Coronary artery (tissue), 2 donors: ENCODE measurements around the gene DOCK3.
"Not testable (repeated sequence)": the region's sequence is repeated elsewhere in the genome, so short reads cannot be mapped to it uniquely, and the experiment has no call there.

Experiments
- DNase-seq: peaks from one replicate; pipeline ENCODE4 v3.0.0-alpha.2; 2017; ENCODE audit warnings: low spot score
- H3K27ac ChIP-seq, 2 donors: fragments of 200-600 bp; sonication (generic); one replicate each; pipeline ENCODE4 v1.5.1; 2016 to 2019
- H3K4me3 ChIP-seq: fragments of 200-600 bp; sonication (generic); 2 replicates; pipeline ENCODE4 v1.5.1; 2016; ENCODE audit warnings: mild to moderate bottlenecking, moderate library complexity
- TF ChIP-seq, protein P1 (sequence below): fragments of 200-600 bp; sonication (generic); IDR thresholded peaks from one replicate; pipeline ENCODE4 v1.5.1; 2019; ENCODE audit warnings: antibody characterized with exemption

The DOCK3 gene

DNA sequence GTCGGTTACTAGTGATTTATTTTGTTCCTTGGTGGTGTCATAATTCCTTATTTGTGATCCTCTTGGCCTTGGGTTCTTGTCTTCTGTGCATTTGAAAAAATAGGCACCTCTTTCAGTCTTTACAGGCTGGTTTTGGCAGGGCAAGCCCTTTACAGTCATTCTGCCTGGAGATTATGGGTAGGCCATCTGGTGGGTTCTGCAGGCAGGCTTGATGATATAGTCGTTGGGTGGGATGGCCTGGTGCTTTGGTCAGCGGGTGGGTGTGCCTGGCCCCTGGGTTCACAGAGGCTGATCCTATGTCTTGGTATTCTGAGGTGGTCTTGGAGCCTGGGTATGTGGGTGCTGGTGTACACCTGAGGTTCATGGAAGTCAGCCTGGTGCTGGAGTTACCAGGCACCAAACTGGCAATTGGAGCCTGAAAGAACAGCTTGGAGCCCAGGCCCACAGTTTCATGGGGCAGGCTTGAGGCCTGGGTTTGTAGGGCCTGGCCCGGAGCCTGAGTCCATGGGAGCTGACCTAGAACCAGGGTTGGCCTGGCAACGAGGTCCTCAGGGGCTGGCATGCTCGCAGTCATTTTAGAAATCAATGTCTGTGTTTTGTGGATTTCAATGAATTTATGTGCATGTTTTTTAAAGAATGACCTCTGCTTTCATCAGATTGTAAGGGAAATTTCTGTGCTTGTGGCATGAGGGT lies 63.3 kb downstream of the DOCK3 start:
- TF ChIP-seq, protein P1, sequence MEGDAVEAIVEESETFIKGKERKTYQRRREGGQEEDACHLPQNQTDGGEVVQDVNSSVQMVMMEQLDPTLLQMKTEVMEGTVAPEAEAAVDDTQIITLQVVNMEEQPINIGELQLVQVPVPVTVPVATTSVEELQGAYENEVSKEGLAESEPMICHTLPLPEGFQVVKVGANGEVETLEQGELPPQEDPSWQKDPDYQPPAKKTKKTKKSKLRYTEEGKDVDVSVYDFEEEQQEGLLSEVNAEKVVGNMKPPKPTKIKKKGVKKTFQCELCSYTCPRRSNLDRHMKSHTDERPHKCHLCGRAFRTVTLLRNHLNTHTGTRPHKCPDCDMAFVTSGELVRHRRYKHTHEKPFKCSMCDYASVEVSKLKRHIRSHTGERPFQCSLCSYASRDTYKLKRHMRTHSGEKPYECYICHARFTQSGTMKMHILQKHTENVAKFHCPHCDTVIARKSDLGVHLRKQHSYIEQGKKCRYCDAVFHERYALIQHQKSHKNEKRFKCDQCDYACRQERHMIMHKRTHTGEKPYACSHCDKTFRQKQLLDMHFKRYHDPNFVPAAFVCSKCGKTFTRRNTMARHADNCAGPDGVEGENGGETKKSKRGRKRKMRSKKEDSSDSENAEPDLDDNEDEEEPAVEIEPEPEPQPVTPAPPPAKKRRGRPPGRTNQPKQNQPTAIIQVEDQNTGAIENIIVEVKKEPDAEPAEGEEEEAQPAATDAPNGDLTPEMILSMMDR, result no peak
- Histone ChIP-seq H3K4me3 (no peak overlapping the region), H3K27ac (no peak overlapping the region)
- no peak for DNase-seq

DNA sequence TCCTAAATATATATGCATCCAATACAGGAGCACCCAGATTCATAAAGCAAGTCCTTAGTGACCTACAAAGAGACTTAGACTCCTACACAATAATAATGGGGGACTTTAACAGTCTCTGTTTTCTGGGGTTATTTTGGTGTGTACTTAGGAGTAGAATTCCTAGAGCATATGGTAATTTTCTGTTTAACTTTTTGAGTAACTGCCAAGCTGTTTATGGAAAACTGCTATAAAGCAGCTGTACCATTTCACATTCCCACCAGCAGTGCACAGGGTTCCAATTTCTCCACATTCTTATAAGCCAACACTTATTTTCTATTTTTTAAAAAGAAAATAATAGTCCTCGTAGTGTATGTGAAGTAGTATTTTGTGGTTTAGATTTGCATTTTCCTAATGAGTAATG lies 68.9 kb downstream of the DOCK3 start:
- TF ChIP-seq, protein P1, result no peak
- H3K4me3 ChIP-seq, result no peak overlapping the region
- no peak for DNase-seq
- H3K27ac ChIP-seq, result no peak overlapping the region

DNA sequence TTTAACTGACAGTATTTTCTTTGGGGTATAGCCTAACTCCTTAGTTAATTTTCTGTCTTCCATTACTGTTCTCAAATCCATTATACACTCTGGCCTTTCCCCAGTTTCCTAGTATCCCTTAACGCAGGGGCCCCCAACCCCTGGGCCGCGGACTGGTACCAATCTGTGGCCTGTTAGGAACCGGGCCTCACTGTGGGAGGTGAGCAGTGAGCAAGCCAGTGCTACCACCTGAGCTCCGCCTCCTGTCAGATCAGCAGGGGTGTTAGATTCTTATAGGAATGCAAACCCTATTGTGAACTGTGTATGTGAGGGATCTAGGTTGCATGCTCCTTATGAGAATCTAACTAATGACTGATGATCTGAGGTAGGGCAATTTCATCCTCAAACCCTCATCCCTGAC lies 75.1 kb downstream of the DOCK3 start:
- DNase-seq, result no peak
- no peak overlapping the region for H3K4me3 ChIP-seq
- H3K27ac ChIP-seq, result no peak overlapping the region
- TF ChIP-seq, protein P1, result no peak

DNA sequence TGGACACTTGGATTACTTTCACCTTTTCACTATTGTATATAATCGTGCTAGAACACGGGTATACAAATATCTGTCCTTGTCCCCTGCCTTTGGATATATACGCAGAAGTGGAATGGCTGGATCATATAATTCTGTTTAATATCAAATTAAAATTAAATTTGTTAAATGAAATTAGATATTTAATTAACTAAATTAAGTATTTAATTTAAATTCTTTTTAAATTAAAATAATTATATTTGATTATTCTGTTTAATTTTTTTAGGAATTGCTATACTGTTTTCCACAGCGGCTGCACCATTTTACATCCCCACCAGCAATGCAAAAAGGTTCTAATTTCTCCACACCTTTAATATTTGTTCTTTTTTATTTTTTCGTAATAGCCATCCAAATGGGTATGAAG lies 84.3 kb downstream of the DOCK3 start:
- no peak for DNase-seq
- TF ChIP-seq, protein P1, result no peak
- Histone ChIP-seq H3K4me3 (no peak overlapping the region), H3K27ac (no peak overlapping the region)

DNA sequence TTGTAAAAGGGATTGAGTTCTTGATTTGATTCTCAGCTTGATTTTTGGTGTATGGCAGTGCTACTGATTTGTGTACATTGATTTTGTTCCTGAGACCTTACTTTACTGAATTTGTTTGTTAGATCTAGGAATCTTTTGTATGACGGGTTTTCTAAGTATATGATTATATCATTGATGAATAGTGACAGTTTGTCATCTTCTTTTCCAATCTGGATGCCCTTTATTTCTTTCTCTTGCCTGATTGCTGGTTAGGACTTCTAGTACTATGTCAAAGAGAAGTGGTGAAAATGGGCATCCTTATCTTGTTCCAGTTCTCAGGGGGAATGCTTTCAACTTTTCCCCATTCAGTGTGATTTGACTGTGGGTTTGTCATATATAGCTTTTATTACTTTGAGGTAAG lies 103.0 kb downstream of the DOCK3 start:
- Histone ChIP-seq H3K4me3 (no peak overlapping the region), H3K27ac (no peak overlapping the region)
- TF ChIP-seq, protein P1, result no peak
- no peak for DNase-seq

DNA sequence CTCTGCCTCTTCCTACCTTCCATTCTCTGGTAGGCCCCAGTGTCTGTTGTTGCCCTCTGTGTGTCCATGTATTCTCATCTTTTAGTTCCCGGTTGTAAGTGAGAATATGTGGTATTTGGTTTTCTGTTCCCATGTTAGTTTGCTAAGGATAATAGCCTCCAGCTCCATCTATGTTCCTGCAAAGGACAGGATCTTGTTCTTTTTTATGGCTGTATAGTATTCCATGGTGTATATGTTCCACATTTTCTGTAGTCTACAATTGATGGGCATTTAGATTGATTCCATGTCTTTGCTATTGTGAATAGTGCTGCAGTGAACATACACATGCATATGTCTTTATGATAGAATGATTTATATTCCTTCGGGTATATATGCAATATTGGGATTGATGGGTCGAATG lies 107.0 kb downstream of the DOCK3 start:
- not testable (repeated sequence) for DNase-seq, H3K4me3 ChIP-seq

DNA sequence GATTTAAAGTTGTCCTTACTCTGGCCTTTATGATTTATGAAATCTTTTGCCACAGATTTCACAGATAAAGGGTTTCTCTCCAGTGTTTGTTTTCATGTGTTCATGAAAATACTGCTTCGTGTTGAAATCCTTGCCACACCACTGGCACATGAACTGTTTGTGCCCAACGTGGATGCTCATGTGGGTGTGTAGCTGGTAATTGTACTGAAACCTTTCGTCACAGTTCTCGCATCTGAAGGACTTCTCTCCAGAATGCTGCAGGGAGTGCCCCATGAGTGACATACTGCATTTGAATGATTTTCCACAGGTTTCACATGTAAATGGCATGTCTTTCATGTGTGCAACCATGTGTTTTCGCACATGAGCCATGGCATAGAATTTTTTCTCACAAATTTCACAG lies 111.9 kb downstream of the DOCK3 start:
- no peak for DNase-seq
- no peak overlapping the region for H3K27ac ChIP-seq
- TF ChIP-seq, protein P1, result no peak
- H3K4me3 ChIP-seq, result no peak overlapping the region

More for the DNA sequence above, 107.0 kb downstream of the DOCK3 start:
- not testable (repeated sequence) for H3K27ac ChIP-seq

DNA sequence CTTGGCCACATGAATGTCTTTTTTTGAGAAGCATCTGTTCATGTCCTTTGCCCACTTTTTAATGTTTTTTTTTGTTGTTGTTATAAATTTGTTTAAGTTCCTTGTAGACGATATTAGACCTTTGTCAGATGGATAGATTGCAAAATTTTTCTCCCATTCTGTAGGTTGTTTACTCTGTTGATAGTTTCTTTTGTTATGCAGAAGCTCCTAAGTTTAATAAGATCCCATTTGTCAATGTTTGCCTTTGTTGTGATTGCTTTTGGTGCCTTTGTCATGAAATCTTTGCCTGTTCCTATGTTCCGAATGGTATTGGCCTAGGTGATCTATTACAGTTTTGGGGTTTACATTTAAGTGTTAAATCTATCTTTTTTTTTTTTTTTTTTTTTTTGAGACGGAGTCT lies 116.2 kb downstream of the DOCK3 start:
- H3K27ac ChIP-seq, DNase-seq: not testable (repeated sequence)

More for the DNA sequence above, 116.2 kb downstream of the DOCK3 start:
- H3K4me3 ChIP-seq, result not testable (repeated sequence)
